DOHH2 (cell line): Measurements from ENCODE around the gene SLC35B4.

ENCODE experiments used
- H3F3A ChIP-seq: fragments of 200-600 bp; sonication (generic), shearing (Covaris generic); 2 replicates; pipeline ENCODE4 v1.6.0; 2016; ENCODE audit warnings: antibody characterized with exemption, mild to moderate bottlenecking; ENCODE audit not compliant: control insufficient read depth, insufficient read depth
- H3K27ac ChIP-seq: fragments of 200-600 bp; sonication (generic); 2 replicates; pipeline ENCODE4 v1.5.1; 2014; ENCODE audit warnings: low read depth, mild to moderate bottlenecking, low read length, moderate library complexity
- H3K27me3 ChIP-seq: fragments of 200-600 bp; sonication (generic); 2 replicates; pipeline ENCODE4 v1.6.1; 2014; ENCODE audit warnings: mild to moderate bottlenecking, low read length, mixed read lengths; ENCODE audit not compliant: control insufficient read depth
- H3K36me3 ChIP-seq: fragments of 200-600 bp; sonication (generic); 2 replicates; pipeline ENCODE4 v1.6.1; 2014; ENCODE audit warnings: mild to moderate bottlenecking, low read length, moderate library complexity, mixed read lengths; ENCODE audit not compliant: control insufficient read depth
- H3K4me1 ChIP-seq: fragments of 200-600 bp; sonication (generic); 2 replicates; pipeline ENCODE4 v1.6.1; 2014; ENCODE audit warnings: mild to moderate bottlenecking, low read length, mixed read lengths; ENCODE audit not compliant: control insufficient read depth
- H3K4me2 ChIP-seq: fragments of 200-600 bp; sonication (generic); 2 replicates; pipeline ENCODE4 v1.6.0; 2014; ENCODE audit warnings: mild to moderate bottlenecking, low read length, moderate library complexity
- H3K4me3 ChIP-seq: fragments of 200-600 bp; sonication (generic); 2 replicates; pipeline ENCODE4 v1.5.1; 2014; ENCODE audit warnings: mild to moderate bottlenecking, low read length, mixed read lengths
- H3K79me2 ChIP-seq: fragments of 200-600 bp; sonication (generic); 2 replicates; pipeline ENCODE4 v1.6.1; 2014; ENCODE audit warnings: mild to moderate bottlenecking, low read length, mixed read lengths; ENCODE audit not compliant: control insufficient read depth
- H3K9me2 ChIP-seq: fragments of 200-600 bp; sonication (generic); replicated peaks from 2 replicates; pipeline ENCODE4 v1.6.1; 2014; ENCODE audit warnings: mild to moderate bottlenecking, low read length, mixed read lengths; ENCODE audit not compliant: control insufficient read depth
- H3K9me3 ChIP-seq: fragments of 200-600 bp; sonication (generic); 2 replicates; pipeline ENCODE4 v1.6.1; 2014; ENCODE audit warnings: antibody characterized with exemption, low read length, mixed read lengths; ENCODE audit not compliant: control insufficient read depth, insufficient read depth
- H4K20me1 ChIP-seq: fragments of 200-600 bp; sonication (generic); 2 replicates; pipeline ENCODE4 v1.6.0; 2014; ENCODE audit warnings: low read depth, mild to moderate bottlenecking, antibody characterized with exemption, low read length, moderate library complexity; ENCODE audit not compliant: control insufficient read depth, insufficient read depth
- CTCF ChIP-seq: fragments of 200-600 bp; sonication (generic); IDR thresholded peaks from one replicate; pipeline ENCODE4 v1.5.1; 2014; ENCODE audit warnings: antibody characterized with exemption, mild to moderate bottlenecking, low read depth, low read length; ENCODE audit not compliant: poor library complexity, severe bottlenecking
- EZH2phosphoT487 ChIP-seq: fragments of 200-600 bp; sonication (generic); IDR thresholded peaks from 2 replicates; pipeline ENCODE4 v1.6.1; 2017; ENCODE audit warnings: borderline replicate concordance, mild to moderate bottlenecking, antibody characterized with exemption, low read length, moderate library complexity, mixed read lengths

The SLC35B4 gene

DNA sequence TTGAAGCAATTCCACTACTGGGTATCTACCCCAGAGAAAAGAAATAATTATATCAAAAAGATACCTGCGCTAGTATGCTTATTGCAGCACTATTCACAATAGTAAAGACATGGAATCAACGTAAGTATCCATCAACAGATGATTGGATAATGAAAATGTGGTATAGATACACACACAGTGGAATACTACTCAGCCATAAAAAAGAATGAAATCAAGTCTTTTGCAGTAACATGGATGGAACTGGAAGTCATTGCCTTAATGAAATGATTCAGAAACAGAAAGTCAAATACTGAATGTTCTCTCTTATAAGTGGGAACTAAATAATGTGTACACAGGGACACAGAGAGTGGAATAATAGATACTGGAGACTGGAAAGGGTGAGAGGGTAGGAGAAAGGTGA is 7.4 kb upstream of the SLC35B4 start:
- Histone ChIP-seq H3K79me2 (no peaks in the 10 kb centered on the region), H3K4me3 (no peak overlapping the region), H4K20me1 (no peaks in the 10 kb centered on the region), H3K27ac (no peak overlapping the region), H3K4me1 (peaks cover 6% of the 10 kb centered on the region), H3F3A (no peaks in the 10 kb centered on the region), H3K27me3 (no peaks in the 10 kb centered on the region), H3K4me2 (no peak overlapping the region), H3K9me2 (no peaks in the 10 kb centered on the region), H3K36me3 (no peaks in the 10 kb centered on the region), H3K9me3 (no peaks in the 10 kb centered on the region)
- TF ChIP-seq EZH2phosphoT487 (no peak), CTCF (no peak)

GRCh38 chr7:134320201-134320600 is 3.5 kb upstream of the SLC35B4 start:
- Histone ChIP-seq H3K9me2 (no peaks in the 10 kb centered on the region), H3K36me3 (peaks cover under 1% of the 10 kb centered on the region; the same call in 1 of the 2 replicates), H3K79me2 (peaks cover 13% of the 10 kb centered on the region), H3K4me2 (no peak overlapping the region), H3K4me3 (no peak overlapping the region), H3K9me3 (no peaks in the 10 kb centered on the region), H3F3A (no peaks in the 10 kb centered on the region), H4K20me1 (no peaks in the 10 kb centered on the region), H3K4me1 (peaks cover 15% of the 10 kb centered on the region), H3K27ac (no peak overlapping the region), H3K27me3 (no peaks in the 10 kb centered on the region)
- TF ChIP-seq CTCF (no peak), EZH2phosphoT487 (no peak)

- no peaks in the 10 kb centered on the region for H3K27me3 ChIP-seq
- H4K20me1 ChIP-seq: no peaks in the 10 kb centered on the region
- H3K9me2 ChIP-seq: no peaks in the 10 kb centered on the region; the same call in 1 of the 2 replicates
- peaks cover 28% of the 10 kb centered on the region for H3K79me2 ChIP-seq
- peaks cover 3% of the 10 kb centered on the region; the same call in 1 of the 2 replicates for H3K36me3 ChIP-seq
- H3K4me3 ChIP-seq: no peak overlapping the region
- no peak overlapping the region for H3K27ac ChIP-seq
- TF ChIP-seq EZH2phosphoT487 (no peak), CTCF (no peak)
- H3K9me3 ChIP-seq: no peaks in the 10 kb centered on the region
- no peaks in the 10 kb centered on the region for H3F3A ChIP-seq
- H3K4me1 ChIP-seq: peaks cover 19% of the 10 kb centered on the region
- H3K4me2 ChIP-seq: no peak overlapping the region
Observed at GRCh38 chr7:134318443-134318842, 1.7 kb upstream of the SLC35B4 start.

- Histone ChIP-seq H3K27me3 (no peaks in the 10 kb centered on the region), H3K4me1 (peaks cover 19% of the 10 kb centered on the region), H3F3A (no peaks in the 10 kb centered on the region), H3K36me3 (peaks cover 3% of the 10 kb centered on the region), H3K9me2 (no peaks in the 10 kb centered on the region; the same call in 1 of the 2 replicates), H4K20me1 (no peaks in the 10 kb centered on the region), H3K4me3 (peak overlapping the region; percentile 83), H3K4me2 (peak overlapping the region; percentile 85), H3K79me2 (peaks cover 32% of the 10 kb centered on the region), H3K27ac (no peak overlapping the region), H3K9me3 (no peaks in the 10 kb centered on the region)
- TF ChIP-seq CTCF (peak; percentile 0), EZH2phosphoT487 (no peak)
Observed at GRCh38 chr7:134317434-134317833, 704 bp upstream of the SLC35B4 start.
